ENCODE results near the gene ZNF90.

Gene ZNF90

DNA sequence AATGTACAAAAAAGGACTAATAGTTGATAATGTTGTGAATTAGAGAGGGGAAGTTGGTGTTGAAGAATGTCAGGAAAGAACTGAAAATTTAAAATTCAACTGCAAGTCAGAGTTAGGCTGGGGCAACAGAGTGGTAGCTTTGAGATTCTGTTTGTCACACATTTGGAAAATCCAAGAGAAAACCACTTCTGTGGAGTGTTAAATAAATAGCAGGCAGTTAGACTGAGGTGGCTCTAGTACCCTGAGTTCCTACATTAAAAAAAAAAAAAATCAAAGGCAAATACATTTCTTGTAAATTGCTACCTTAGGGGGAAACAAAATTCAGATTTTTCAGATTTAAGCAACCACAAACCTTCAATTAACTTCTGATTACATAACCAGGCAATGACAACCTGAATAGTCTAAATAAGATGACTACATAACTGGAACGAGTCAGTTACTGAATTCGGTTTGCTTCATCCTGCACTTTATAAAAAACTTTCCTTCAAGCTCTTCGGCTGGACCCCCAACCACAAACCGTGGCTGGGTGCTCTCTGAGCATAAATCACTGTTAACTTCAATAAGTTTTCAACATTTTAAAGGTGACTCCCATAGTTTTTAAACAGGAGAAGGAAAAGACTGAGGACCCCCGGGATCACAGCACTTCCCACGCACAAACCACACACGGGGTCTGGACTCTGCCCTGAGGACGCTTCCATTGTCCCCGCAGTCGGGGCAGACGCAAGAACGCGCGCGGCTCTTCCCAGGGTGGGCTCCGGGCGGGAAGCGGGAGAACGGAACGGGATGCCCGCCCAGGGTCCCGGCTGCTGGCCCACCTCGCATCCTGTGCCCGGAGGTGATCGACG is 39.2 kb upstream of the ZNF90 start:
- CTCF ChIA-PET: interaction anchor here (1.0 kb wide), 1 partner anchor 13 kb away, joined by 3 read pairs; no protein-coding TSS in a partner anchor
- Histone ChIP-seq H3K4me3 (ENCODE audit: low read depth, low read length) (peak overlapping the region; percentile 98), H3K9me3 (ENCODE audit: control insufficient read depth, insufficient read depth, low read depth, low read length) (no peaks in the 10 kb centered on the region), H3K27ac (ENCODE audit: extremely low read depth, low read depth, low read length) (peak overlapping the region; percentile 49; the same call in 1 of the 2 replicates), H3K4me1 (ENCODE audit: control insufficient read depth, insufficient read depth, low read length) (no peaks in the 10 kb centered on the region), H3K36me3 (ENCODE audit: control insufficient read depth in 2 of 2, insufficient read depth in 1 of 2, low read length in 2 of 2) (no peaks in the 10 kb centered on the region; a peak in 1 of 3 replicates)
- POLR2A ChIA-PET: interaction anchor here (0.6 to 2.7 kb wide), 15 partner anchors 9 to 1467 kb away, joined by 3 to 104 read pairs (median 4); partner anchors contain the start of genes NR2C2AP, ZNF101, ZNF14 and ZNF253
- no peak for TF ChIP-seq ZNF548 (tag by site-specific recombination; IDR thresholded peaks at IDR 0.05)
- no peak for TF ChIP-seq YY1 (tag by site-specific recombination; IDR thresholded peaks at IDR 0.05)
- no peak for TF ChIP-seq GFI1B (tag by site-specific recombination; IDR thresholded peaks at IDR 0.05)
- 0 out of 2 replicates have a peak, but pooled peaks have one; percentile 19 for TF ChIP-seq ZNF660 (tag by site-specific recombination; IDR thresholded peaks at IDR 0.05)
- TF ChIP-seq, protein P1, sequence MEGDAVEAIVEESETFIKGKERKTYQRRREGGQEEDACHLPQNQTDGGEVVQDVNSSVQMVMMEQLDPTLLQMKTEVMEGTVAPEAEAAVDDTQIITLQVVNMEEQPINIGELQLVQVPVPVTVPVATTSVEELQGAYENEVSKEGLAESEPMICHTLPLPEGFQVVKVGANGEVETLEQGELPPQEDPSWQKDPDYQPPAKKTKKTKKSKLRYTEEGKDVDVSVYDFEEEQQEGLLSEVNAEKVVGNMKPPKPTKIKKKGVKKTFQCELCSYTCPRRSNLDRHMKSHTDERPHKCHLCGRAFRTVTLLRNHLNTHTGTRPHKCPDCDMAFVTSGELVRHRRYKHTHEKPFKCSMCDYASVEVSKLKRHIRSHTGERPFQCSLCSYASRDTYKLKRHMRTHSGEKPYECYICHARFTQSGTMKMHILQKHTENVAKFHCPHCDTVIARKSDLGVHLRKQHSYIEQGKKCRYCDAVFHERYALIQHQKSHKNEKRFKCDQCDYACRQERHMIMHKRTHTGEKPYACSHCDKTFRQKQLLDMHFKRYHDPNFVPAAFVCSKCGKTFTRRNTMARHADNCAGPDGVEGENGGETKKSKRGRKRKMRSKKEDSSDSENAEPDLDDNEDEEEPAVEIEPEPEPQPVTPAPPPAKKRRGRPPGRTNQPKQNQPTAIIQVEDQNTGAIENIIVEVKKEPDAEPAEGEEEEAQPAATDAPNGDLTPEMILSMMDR (tag by site-specific recombination; IDR thresholded peaks at IDR 0.05): no peak
- no peak for TF ChIP-seq ZBTB48 (tag by site-specific recombination; IDR thresholded peaks at IDR 0.05)
- TF ChIP-seq PRDM1 (tag by site-specific recombination; IDR thresholded peaks at IDR 0.05): no peak
- TF ChIP-seq, protein P2, sequence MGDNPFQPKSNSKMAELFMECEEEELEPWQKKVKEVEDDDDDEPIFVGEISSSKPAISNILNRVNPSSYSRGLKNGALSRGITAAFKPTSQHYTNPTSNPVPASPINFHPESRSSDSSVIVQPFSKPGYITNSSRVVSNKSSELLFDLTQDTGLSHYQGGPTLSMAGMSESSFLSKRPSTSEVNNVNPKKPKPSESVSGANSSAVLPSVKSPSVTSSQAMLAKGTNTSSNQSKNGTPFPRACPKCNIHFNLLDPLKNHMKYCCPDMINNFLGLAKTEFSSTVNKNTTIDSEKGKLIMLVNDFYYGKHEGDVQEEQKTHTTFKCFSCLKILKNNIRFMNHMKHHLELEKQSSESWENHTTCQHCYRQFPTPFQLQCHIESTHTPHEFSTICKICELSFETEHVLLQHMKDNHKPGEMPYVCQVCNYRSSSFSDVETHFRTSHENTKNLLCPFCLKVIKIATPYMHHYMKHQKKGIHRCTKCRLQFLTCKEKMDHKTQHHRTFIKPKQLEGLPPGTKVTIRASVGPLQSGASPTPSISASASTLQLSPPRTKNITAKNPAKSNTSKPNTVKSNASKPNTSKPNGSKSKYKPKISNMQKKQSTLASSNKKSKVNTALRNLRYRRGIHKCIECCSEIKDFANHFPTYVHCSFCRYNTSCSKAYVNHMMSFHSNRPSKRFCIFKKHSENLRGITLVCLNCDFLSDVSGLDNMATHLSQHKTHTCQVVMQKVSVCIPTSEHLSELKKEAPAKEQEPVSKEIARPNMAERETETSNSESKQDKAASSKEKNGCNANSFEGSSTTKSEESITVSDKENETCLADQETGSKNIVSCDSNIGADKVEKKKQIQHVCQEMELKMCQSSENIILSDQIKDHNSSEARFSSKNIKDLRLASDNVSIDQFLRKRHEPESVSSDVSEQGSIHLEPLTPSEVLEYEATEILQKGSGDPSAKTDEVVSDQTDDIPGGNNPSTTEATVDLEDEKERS (tag by site-specific recombination; IDR thresholded peaks at IDR 0.05): no peak

DNA sequence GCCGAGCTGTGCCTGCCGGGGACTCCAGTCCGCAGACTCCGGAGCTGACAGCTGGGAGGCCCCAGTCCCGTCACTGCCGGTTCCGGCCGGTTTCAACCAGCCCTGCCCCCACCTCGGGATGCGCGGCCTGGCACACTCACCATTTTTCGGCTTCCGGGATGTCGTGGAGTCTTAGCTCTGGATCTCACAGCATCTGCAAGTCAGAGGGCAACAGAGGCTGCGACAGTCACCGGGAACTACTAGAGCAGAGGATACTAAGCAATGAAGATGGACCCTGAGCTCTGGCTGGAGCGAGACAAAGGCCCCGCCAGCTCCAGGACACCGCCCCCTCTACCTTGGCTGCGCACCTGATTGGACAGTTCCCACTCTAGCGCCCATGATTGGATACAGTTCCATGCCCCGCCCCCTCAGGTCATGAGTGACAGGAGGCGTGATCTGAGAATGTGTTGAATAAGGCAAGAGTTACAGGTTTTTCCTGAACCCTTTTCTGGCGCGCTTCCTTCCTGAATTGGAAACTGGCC is 38.5 kb upstream of the ZNF90 start, which contains the start of gene ZNF682:
ZNF682 (minus strand) TSS at position 303 of the 521 bp plus-strand sequence; CDS start at position 143, 160 bp downstream.
- ChIA-PET CTCF (no interaction called here), POLR2A (interaction anchor here (0.6 to 2.7 kb wide), 15 partner anchors 9 to 1466 kb away, joined by 3 to 104 read pairs (median 5); partner anchors contain the start of genes ATP13A1, NR2C2AP, ZNF101 and ZNF14)
- no peaks in the 10 kb centered on the region for H3K9me3 ChIP-seq (ENCODE audit: control insufficient read depth, insufficient read depth, low read depth, low read length)
- peak within 1 kb of the TSS; percentile 98 for H3K4me3 ChIP-seq (ENCODE audit: low read depth, low read length)
- H3K36me3 ChIP-seq (ENCODE audit: control insufficient read depth in 2 of 2, insufficient read depth in 1 of 2, low read length in 2 of 2): no peaks in the 10 kb centered on the region; a peak in 1 of 3 replicates
- peak within 1 kb of the TSS; percentile 49; the same call in 1 of the 2 replicates for H3K27ac ChIP-seq (ENCODE audit: extremely low read depth, low read depth, low read length)
- H3K4me1 ChIP-seq (ENCODE audit: control insufficient read depth, insufficient read depth, low read length): no peaks in the 10 kb centered on the region
- TF ChIP-seq ZNF184 (tag by site-specific recombination; IDR thresholded peaks at IDR 0.05) (no peak), ZBTB7A (tag by site-specific recombination; IDR thresholded peaks at IDR 0.05; ENCODE audit: low read depth) (no peak), ZNF37A (tag by site-specific recombination; IDR thresholded peaks at IDR 0.05) (no peak), ZNF677 (tag by site-specific recombination; IDR thresholded peaks at IDR 0.05) (no peak), TCF7L2 (IDR thresholded peaks at IDR 0.05; ENCODE audit: borderline replicate concordance, low read depth, low read length) (no peak), ZNF19 (tag by site-specific recombination; IDR thresholded peaks at IDR 0.05; ENCODE audit: low read depth) (no peak), ZNF544 (tag by site-specific recombination; IDR thresholded peaks at IDR 0.05) (no peak), ZNF112 (tag by site-specific recombination; IDR thresholded peaks at IDR 0.05) (no peak), IKZF3 (tag by site-specific recombination; IDR thresholded peaks at IDR 0.05) (no peak), ZNF274 (IDR thresholded peaks at IDR 0.05; ENCODE audit: low read length) (no peak), ZNF274 (tag by site-specific recombination; IDR thresholded peaks at IDR 0.05; ENCODE audit: borderline replicate concordance) (no peak), BCL11A (tag by site-specific recombination; IDR thresholded peaks at IDR 0.05; ENCODE audit: low read depth) (no peak), ZNF549 (tag by site-specific recombination; IDR thresholded peaks at IDR 0.05) (no peak), ZFP3 (tag by site-specific recombination; IDR thresholded peaks at IDR 0.05; ENCODE audit: low read depth) (no peak), SP3 (tag by site-specific recombination; IDR thresholded peaks at IDR 0.05) (peak; percentile 73), ZNF10 (tag by site-specific recombination; IDR thresholded peaks at IDR 0.05) (no peak), KLF16 (tag by site-specific recombination; IDR thresholded peaks at IDR 0.05) (peak; percentile 40; the same call in 1 of the 2 replicates)
- TF ChIP-seq, protein P3, sequence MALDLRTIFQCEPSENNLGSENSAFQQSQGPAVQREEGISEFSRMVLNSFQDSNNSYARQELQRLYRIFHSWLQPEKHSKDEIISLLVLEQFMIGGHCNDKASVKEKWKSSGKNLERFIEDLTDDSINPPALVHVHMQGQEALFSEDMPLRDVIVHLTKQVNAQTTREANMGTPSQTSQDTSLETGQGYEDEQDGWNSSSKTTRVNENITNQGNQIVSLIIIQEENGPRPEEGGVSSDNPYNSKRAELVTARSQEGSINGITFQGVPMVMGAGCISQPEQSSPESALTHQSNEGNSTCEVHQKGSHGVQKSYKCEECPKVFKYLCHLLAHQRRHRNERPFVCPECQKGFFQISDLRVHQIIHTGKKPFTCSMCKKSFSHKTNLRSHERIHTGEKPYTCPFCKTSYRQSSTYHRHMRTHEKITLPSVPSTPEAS (tag by site-specific recombination; IDR thresholded peaks at IDR 0.05): no peak
- TF ChIP-seq, protein P4, sequence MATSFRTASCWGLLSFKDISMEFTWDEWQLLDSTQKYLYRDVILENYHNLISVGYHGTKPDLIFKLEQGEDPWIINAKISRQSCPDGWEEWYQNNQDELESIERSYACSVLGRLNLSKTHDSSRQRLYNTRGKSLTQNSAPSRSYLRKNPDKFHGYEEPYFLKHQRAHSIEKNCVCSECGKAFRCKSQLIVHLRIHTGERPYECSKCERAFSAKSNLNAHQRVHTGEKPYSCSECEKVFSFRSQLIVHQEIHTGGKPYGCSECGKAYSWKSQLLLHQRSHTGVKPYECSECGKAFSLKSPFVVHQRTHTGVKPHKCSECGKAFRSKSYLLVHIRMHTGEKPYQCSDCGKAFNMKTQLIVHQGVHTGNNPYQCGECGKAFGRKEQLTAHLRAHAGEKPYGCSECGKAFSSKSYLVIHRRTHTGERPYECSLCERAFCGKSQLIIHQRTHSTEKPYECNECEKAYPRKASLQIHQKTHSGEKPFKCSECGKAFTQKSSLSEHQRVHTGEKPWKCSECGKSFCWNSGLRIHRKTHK (tag by site-specific recombination; IDR thresholded peaks at IDR 0.05): no peak

Measured in HEK293 (cell line).